Stromal cell of bone marrow (primary cell): ENCODE data around the gene NLRP2B.
"Not testable (repeated sequence)": the region's sequence is repeated elsewhere in the genome, so short reads cannot be mapped to it uniquely, and the experiment has no call there.

Experiments used
- DNase-seq: peaks from one replicate; pipeline ENCODE4 v3.0.0-alpha.2; 2012; ENCODE audit warnings: low read depth

NLRP2B gene

DNA sequence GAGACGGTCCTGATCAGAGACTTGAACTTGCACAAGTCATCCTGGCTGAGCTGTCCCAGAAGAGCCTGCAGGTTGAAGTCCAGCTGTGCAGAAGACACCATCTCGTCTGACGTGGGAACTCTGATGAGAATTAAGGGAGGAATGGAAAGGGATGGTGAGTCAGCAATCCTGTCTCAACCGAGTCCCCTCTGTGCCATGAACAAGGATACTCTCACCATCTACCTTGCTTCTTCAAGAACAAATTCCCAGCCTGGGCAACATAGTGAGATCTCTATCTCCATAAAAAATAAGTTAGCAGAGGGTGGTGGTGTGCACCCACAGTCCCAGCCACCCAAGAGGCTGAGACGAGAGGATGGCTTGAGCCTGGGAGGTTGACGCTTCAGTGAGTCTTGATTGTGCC lies at the start of gene NLRP2B:
Gene NLRP2B, minus strand, starts transcription at position 101 of the 400 bp plus-strand sequence.
- no peak for DNase-seq

DNA sequence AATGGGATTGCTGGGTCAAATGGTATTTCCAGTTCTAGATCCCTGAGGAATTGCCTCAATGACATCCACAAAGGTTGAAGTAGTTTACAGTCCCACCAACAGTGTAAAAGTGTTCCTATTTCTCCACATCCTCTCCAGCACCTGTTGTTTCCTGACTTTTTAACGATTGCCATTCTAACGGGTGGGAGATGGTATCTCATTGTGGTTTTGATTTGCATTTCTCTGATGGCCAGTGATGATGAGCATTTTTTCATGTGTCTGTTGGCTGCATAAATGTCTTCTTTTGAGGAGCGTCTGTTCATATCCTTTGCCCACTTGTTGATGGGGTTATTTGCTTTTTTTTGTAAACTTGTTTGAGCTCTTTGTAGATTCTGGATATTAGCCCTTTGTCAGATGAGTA lies 45.9 kb upstream of the NLRP2B start:
- DNase-seq: not testable (repeated sequence)

DNA sequence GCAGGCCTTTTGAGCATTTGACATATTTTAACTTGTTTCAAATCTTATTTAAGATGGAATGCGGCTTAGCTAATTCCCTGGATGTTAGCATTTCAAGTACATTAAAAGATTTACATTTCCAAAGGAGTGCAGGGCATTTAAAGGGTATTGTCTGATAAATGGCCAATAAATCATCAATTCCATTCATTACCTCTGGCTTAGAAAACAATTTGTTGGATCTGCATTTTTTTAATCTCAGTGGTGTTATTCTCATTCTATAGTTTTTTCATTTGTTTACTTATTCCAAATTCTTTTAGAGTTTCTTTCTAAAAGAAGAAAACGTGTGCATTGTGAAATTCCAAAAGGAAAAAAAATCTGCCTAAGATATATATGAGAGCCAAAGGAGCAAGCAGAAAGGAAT lies 1.3 kb upstream of the NLRP2B start:
- DNase-seq: no peak

DNA sequence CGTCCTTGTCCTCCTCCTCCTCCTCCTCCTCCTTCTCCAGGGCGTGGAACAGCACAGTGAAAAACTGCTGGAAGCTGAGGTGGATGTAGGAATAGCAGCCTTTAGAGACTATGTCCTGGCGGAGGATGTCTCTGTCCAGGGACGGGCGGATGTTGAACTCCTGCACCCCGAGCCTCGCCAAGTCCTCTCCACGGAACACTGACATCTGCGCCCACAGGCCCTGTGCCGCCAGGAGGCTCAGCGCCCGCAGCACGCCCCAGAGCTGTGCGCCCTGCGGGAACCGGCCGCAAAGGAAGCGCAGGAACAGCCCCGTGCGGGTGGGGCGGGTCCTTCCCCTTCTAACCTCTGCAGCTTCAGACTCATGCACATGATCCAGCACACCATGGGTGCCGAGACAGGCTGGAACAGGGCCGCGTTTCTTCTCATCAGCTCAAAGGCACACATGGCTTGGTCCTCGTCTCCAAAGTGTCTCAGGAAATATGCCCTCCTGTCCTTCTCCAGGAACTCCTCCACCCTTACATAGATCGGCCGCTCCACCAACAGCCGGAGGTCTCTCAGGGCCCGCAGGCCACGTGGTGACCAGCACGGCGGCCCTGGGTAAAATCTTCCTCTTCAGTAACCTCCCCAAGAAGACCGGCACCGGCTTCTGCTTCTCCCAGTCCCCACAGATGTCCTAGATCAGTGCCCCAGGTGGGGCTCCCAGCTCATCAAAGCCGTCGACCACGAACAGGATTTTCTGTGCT lies 1.2 kb downstream of the NLRP2B start:
- no peak for DNase-seq

DNA sequence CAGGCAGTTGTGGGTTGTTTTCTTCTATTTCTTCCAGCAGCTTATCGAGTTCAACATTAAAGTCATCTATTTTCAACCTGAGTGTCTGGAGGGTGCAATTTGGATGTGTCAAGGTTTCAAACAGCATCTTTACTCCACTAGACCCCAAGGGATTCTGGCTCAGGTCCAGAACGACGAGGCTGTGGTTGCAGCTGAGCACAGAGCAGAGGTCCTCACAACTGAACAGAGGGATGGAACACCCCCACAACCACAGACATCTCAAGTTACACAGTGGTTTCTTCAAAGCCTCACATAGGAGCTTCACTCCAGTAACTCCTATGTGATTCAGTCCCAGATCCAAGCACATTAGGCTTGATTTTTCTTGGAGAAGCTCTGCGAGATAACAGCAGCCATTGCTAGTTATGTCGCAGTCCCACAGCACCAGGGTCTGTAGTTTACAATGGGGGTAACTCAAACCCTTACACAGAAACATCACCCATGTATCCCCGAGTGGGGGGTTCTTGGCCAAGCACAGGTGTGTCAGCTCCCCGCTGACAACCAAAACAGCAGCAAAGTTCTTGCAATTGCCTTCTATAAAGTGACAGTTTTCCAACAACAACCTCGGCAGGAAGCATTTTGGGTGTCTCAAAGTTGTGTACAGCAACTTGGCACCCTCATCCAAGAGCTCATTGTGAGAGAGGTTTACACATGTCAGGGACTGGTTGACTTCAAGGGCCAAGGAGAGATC lies 2.8 kb downstream of the NLRP2B start:
- no peak for DNase-seq

DNA sequence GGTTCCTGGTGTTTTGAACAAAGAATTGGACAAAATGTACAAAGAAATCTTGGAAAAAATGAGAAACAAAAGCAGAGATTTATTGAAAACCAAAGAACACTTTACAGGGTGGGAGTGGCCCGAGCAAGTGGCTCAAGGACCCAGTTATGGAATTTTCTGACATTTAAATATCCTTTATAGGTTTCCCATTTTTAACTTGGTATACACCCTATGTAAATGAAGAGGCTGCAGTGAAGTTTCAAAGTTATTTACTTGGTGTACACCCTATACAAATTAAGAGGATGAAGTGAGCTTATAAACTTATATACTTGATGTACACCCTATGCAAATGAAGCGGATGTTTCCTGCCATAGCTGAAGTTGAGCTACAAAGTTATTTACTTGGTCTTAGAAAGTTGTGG lies 4.7 kb downstream of the NLRP2B start:
- no peak for DNase-seq

DNA sequence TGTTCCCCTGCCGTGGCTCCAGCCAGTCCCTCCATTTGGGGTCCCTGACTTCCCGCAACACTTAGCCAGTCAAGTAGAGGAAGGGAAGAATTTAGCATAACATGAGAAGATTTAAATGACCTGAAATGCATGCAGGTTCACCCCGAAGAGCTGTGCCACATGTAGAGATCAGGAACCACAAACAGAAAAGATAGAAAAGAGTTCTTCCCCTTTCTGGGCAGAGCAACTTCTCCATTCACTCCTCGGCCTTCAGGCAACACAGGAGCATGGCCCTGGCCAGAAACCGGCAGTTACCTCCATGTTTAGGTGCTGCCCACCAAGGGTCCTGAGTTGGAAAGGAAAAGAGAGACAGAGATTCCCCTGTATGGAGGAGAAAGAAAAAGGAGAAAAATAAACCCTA lies 5.2 kb downstream of the NLRP2B start:
- no peak for DNase-seq

DNA sequence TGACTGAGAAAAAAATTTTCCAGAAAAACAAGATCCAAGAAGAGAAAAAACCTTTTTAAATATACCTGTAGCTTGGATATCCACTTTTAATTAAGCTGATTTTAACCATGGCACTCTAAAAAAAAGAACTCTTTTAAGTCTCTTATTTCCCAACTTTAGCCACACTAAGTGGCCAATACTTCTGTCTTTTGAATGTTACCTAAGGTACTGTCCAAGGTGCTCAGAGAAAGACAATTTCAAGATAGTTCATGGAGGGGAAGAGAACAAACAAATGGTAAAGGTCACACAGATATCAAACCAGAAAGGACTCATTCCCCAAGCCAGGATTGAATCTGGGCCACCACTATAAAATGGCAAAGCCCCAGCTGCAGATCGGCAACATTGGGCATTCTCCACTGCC lies 10.1 kb downstream of the NLRP2B start:
- DNase-seq: no peak

DNA sequence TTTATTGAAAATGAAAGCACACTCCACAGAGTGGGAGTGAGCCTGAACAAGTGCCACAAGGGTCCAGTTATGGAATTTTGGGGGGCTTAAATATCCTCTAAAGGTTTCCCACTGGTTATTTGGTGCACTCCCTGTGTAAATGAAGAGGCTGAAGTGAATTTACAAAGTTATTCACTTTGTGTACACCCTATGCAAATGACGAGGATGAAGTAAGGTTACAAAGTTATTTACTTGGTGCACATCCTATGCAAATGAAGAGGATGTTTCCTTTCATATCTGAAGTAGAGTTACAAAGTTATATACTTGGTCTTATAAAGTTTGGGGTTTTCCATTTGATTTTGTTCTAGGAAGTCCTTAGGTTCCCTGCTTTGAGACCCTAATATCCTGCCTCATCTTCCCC lies 13.1 kb downstream of the NLRP2B start:
- DNase-seq: no peak

DNA sequence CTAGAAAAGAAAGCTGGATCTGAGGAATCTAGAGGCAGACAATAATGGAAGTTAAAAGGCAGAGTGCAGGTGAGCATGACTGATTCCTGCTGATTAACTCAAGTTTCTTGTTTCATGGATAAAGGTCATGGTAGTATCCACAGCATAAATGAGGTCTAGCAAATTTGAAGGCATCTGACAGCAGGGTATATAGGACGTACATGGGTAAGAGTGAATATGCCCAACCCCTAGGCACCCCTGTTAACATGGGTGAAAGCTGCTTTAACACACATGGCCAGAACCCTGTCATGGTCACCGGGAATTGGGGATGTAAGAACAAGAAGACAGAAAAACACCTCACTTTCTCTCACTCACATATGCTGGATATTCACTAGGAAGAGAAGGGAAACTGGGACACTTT lies 25.0 kb downstream of the NLRP2B start:
- DNase-seq: no peak

DNA sequence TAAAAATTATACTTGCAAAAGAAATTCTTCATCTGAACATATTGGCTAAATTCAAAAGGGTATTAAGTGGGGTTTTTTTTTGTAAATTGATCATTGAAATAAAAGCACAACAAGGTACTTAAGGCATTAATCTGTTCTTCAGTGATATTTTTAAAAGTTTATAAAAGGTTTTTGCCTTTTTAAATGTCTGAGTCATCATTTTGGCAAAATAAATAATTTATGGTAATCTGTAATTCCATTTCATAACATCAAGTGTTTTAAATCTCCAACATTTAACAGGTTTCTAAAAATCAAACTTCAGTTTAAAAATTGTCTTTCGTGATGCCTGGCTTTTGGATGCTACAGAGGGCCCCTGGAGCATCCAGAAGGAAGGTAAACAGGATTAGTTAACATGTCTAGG lies 27.4 kb downstream of the NLRP2B start:
- DNase-seq: no peak

DNA sequence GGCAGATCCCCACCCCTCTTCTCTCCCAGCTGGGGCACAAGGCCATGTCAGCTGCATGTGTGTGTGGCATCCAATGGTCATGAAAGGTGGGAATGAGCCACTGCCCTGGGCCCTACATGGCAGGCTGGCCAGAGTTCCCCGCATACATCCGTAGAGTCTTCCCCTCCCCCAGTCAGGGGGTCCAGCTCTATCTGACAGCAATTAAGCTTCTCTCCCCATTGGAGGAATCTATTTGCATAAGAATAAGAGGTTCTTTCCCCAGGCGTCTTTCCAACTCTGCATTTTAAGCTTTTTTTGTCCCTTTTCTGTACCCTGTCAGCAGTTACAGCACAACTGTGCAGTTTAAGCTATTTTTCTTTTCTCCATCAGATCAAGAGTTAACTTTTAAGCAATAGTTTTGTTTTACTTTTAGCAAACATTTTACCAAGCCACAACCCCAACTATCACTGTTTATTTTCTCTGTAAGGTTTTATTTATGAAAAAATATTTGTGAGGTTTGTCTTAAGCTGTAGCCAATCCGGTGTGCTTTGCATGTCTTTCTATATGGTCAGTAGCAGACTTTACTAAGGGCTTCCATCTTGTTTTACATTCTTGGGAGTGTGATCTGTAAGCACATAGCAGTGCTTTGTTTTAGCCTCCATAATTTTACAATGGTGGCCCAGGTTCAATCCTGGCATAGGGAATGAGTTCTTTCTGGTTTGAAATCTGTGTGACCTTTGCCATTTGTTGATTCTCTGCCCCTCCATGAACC lies 28.7 kb downstream of the NLRP2B start:
- no peak for DNase-seq

DNA sequence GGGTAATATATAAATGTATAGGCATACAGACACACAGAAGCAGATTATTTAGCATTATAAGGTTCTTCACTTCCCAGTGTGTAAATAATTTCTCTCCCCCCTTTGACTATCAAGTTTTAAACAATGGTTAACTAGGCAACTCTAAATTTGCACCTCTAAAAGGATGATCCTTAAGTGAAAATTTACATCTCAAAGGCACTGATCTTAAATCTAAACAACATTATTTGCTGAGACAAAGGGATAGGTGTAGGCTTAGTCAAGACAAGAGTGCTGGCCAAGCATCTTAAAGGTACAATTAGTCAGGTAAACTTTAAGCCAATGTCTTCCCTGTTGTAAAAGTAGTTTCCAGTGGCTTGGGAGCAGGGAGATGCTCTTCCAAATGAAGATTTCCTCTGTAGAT lies 33.0 kb downstream of the NLRP2B start:
- no peak for DNase-seq

DNA sequence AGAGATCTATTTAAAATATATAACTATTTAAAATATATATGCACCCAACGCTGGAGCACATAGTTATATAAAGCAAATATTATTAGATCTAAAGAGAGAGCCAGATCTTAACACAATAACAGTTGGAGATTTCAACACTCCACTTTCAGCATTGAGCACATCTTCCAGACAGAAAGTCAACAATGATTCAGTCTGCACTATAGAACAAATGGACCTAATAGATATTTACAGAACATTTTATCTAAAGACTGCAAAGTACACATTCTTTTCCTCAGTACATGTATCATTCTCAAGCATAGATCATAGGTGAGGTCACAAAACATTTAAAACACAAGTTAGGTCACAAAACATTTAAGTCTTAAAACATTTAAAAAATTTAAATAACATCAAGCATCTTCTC lies 36.4 kb downstream of the NLRP2B start:
- DNase-seq: no peak

DNA sequence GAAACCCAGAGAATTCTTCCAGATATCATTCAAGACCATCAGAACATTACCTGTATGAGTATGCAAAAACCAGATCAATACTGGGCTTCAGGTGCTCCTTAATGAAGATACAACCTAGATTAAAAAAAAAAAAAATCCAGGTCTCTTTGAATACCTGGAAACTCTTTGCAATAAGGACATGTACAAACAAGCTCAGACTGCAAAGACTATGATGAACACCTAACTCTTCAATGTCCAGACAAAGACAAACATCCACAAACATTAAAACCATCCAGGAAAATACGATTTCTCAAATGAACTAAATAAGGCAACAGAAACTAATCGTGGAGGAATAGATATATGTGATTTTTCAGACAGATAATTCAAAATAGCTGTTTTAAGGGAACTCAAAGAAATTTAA lies 38.7 kb downstream of the NLRP2B start:
- no peak for DNase-seq

DNA sequence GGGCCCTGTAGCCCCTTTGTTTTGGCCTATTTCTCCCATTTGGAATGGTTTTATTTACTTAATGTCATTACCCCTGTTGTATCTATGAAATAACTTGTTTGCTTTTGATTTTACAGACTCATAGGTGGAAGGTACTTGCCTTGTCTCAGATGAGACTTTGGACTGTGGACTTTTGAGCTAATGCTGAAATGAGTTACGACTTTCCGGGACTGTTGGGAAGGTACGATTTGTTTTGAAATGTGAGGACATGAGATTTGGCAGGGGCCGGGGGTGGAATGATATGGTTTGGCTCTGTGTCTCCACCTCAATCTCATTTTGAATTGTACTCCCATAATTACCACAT lies 39.4 kb downstream of the NLRP2B start:
- no peak for DNase-seq

DNA sequence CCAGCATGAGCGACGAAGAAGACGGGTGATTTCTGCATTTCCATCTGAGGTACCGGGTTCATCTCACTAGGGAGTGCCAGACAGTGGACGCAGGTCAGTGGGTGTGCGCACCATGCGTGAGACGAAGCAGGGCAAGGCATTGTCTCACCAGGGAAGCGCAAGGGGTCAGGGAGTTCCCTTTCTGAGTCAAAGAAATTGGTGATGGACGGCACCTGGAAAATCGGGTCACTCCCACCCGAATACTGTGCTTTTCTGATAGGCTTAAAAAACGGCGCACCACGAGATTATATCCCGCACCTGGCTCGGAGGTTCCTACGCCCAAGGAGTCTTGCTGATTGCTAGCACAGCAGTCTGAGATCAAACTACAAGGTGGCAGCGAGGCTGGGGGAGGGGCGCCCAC lies 50.6 kb downstream of the NLRP2B start:
- not testable (repeated sequence) for DNase-seq
